ENCODE data around the gene CFAP52. TPM values are rescaled to one million over a fixed set of nuclear protein-coding genes. Genes with fewer than 3 reads are reported as not detected.
A peak's percentile ranks its signal among the peaks of the same experiment; 100 is the strongest.

Gene CFAP52
- total RNA-seq, 1 experiment from 2014 or later = not detected

GRCh38 chr17:9536061-9536460 is 40.4 kb upstream of the CFAP52 start (continued):
- TF ChIP-seq MLX (CRISPR knock-in tag; IDR thresholded peaks at IDR 0.05) = no peak
- TF ChIP-seq, protein P1, sequence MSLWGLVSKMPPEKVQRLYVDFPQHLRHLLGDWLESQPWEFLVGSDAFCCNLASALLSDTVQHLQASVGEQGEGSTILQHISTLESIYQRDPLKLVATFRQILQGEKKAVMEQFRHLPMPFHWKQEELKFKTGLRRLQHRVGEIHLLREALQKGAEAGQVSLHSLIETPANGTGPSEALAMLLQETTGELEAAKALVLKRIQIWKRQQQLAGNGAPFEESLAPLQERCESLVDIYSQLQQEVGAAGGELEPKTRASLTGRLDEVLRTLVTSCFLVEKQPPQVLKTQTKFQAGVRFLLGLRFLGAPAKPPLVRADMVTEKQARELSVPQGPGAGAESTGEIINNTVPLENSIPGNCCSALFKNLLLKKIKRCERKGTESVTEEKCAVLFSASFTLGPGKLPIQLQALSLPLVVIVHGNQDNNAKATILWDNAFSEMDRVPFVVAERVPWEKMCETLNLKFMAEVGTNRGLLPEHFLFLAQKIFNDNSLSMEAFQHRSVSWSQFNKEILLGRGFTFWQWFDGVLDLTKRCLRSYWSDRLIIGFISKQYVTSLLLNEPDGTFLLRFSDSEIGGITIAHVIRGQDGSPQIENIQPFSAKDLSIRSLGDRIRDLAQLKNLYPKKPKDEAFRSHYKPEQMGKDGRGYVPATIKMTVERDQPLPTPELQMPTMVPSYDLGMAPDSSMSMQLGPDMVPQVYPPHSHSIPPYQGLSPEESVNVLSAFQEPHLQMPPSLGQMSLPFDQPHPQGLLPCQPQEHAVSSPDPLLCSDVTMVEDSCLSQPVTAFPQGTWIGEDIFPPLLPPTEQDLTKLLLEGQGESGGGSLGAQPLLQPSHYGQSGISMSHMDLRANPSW (CRISPR knock-in tag; conservative IDR thresholded peaks at IDR 0.05; ENCODE audit: low read depth) = no peak
- TF ChIP-seq GTF2I (CRISPR knock-in tag; conservative IDR thresholded peaks at IDR 0.05) = no peak
- no peak for TF ChIP-seq HMGA2 (CRISPR knock-in tag; IDR thresholded peaks at IDR 0.05)
- no peak for TF ChIP-seq TP53 (CRISPR knock-in tag; IDR thresholded peaks at IDR 0.05)
- TF ChIP-seq ETV6 (CRISPR knock-in tag; IDR thresholded peaks at IDR 0.05) = no peak

GRCh38 chr17:9537177-9537776 is 39.2 kb upstream of the CFAP52 start:
- POLR2A ChIA-PET = no interaction called here
- CTCF ChIA-PET = interaction anchor here (1.8 kb wide), 1 partner anchor 17 kb away, joined by 7 read pairs; no protein-coding TSS in a partner anchor
- H3K4me3 Mint-ChIP-seq = no peak overlapping the region
- ATAC-seq (no peak; the same call in 1 of the 2 replicates), DNase-seq (ENCODE audit: low spot score) (no peak)
- peak; percentile 74 for TF ChIP-seq USF2 (CRISPR knock-in tag; IDR thresholded peaks at IDR 0.05)
- no peak for TF ChIP-seq CREB1 (CRISPR knock-in tag; IDR thresholded peaks at IDR 0.05)
- TF ChIP-seq, protein P2, sequence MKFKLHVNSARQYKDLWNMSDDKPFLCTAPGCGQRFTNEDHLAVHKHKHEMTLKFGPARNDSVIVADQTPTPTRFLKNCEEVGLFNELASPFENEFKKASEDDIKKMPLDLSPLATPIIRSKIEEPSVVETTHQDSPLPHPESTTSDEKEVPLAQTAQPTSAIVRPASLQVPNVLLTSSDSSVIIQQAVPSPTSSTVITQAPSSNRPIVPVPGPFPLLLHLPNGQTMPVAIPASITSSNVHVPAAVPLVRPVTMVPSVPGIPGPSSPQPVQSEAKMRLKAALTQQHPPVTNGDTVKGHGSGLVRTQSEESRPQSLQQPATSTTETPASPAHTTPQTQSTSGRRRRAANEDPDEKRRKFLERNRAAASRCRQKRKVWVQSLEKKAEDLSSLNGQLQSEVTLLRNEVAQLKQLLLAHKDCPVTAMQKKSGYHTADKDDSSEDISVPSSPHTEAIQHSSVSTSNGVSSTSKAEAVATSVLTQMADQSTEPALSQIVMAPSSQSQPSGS (CRISPR knock-in tag; IDR thresholded peaks at IDR 0.05; ENCODE audit: borderline replicate concordance, low read depth) = no peak
- TF ChIP-seq FOXK1 (CRISPR knock-in tag; IDR thresholded peaks at IDR 0.05) = no peak
- TF ChIP-seq, protein P3, sequence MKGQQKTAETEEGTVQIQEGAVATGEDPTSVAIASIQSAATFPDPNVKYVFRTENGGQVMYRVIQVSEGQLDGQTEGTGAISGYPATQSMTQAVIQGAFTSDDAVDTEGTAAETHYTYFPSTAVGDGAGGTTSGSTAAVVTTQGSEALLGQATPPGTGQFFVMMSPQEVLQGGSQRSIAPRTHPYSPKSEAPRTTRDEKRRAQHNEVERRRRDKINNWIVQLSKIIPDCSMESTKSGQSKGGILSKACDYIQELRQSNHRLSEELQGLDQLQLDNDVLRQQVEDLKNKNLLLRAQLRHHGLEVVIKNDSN (CRISPR knock-in tag; IDR thresholded peaks at IDR 0.05) = peak; percentile 65; the same call in 1 of the 2 replicates
- H3K36me3 Mint-ChIP-seq = peaks cover 3% of the 10 kb centered on the region
- peaks cover 9% of the 10 kb centered on the region for H3K4me1 Mint-ChIP-seq
- no peaks in the 10 kb centered on the region for H3K27me3 Mint-ChIP-seq (ENCODE audit: low read depth)
- H3K9me3 Mint-ChIP-seq = no peaks in the 10 kb centered on the region
- no peak overlapping the region for H3K27ac Mint-ChIP-seq

DNA sequence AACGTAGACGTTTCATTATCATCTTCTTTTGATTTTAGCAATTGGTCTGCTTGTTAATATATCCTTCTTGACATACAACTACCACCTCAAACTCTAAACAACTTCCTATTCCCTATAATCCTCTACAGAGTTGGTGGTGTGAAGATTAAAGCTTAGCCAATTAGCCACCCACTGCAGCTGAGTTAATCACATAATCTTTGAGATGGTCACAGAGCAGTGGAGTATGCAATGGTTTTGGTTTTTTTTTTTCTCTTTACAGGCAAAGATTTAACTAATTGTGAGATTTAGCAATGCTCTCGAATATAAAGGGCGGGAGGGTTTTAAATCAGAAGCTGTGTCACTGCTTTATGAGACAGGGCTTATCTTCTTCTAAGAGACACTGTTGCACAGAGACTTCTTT is 37.8 kb upstream of the CFAP52 start:
- POLR2A ChIA-PET = no interaction called here
- Mint-ChIP-seq H3K36me3 (peaks cover 3% of the 10 kb centered on the region), H3K27me3 (ENCODE audit: low read depth) (no peaks in the 10 kb centered on the region), H3K4me3 (no peak overlapping the region), H3K4me1 (peaks cover 9% of the 10 kb centered on the region), H3K27ac (no peak overlapping the region), H3K9me3 (no peaks in the 10 kb centered on the region)
- DNase-seq (ENCODE audit: low spot score) (no peak), ATAC-seq (no peak)
- CTCF ChIA-PET = interaction anchor here (0.7 kb wide), 1 partner anchor 230 kb away, joined by 3 read pairs; no protein-coding TSS in a partner anchor
- no peak for TF ChIP-seq CREM (CRISPR knock-in tag; IDR thresholded peaks at IDR 0.05)
- no peak for TF ChIP-seq ATF1 (CRISPR knock-in tag; IDR thresholded peaks at IDR 0.05)
- TF ChIP-seq ZMAT4 (CRISPR knock-in tag; IDR thresholded peaks at IDR 0.05) = no peak
- TF ChIP-seq, protein P4, sequence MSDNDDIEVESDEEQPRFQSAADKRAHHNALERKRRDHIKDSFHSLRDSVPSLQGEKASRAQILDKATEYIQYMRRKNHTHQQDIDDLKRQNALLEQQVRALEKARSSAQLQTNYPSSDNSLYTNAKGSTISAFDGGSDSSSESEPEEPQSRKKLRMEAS (CRISPR knock-in tag; IDR thresholded peaks at IDR 0.05) = no peak
- TF ChIP-seq, protein P2 (CRISPR knock-in tag; IDR thresholded peaks at IDR 0.05; ENCODE audit: borderline replicate concordance, low read depth) = no peak
- TF ChIP-seq, protein P5, sequence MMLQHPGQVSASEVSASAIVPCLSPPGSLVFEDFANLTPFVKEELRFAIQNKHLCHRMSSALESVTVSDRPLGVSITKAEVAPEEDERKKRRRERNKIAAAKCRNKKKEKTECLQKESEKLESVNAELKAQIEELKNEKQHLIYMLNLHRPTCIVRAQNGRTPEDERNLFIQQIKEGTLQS (CRISPR knock-in tag; conservative IDR thresholded peaks at IDR 0.05) = no peak
- no peak for TF ChIP-seq GRHL2 (CRISPR knock-in tag; IDR thresholded peaks at IDR 0.05; ENCODE audit: insufficient replicate concordance, severe bottlenecking)
- no peak for TF ChIP-seq NFYB (CRISPR knock-in tag; conservative IDR thresholded peaks at IDR 0.05; ENCODE audit: low read depth)
- TF ChIP-seq, protein P6, sequence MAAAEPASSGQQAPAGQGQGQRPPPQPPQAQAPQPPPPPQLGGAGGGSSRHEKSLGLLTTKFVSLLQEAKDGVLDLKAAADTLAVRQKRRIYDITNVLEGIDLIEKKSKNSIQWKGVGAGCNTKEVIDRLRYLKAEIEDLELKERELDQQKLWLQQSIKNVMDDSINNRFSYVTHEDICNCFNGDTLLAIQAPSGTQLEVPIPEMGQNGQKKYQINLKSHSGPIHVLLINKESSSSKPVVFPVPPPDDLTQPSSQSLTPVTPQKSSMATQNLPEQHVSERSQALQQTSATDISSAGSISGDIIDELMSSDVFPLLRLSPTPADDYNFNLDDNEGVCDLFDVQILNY (CRISPR knock-in tag; IDR thresholded peaks at IDR 0.05) = no peak
- TF ChIP-seq FOXP4 (CRISPR knock-in tag; IDR thresholded peaks at IDR 0.05) = no peak

Data from WTC11 (cell line).